GM18505 (cell line): ENCODE data around the gene GRIP2.

ENCODE experiments used
- ATAC-seq: cut with Tn5 transposase; IDR thresholded peaks from one replicate; pipeline ENCODE4 v1.9.1; 2021; ENCODE audit not compliant: unreplicated experiment
- POLR2A ChIP-seq: IDR thresholded peaks from 4 replicates; pipeline ENCODE4 v1.6.1; 2011; ENCODE audit warnings: borderline replicate concordance; ENCODE audit not compliant: insufficient read depth, insufficient read length; ENCODE audit errors: extremely low read depth

Gene GRIP2

DNA sequence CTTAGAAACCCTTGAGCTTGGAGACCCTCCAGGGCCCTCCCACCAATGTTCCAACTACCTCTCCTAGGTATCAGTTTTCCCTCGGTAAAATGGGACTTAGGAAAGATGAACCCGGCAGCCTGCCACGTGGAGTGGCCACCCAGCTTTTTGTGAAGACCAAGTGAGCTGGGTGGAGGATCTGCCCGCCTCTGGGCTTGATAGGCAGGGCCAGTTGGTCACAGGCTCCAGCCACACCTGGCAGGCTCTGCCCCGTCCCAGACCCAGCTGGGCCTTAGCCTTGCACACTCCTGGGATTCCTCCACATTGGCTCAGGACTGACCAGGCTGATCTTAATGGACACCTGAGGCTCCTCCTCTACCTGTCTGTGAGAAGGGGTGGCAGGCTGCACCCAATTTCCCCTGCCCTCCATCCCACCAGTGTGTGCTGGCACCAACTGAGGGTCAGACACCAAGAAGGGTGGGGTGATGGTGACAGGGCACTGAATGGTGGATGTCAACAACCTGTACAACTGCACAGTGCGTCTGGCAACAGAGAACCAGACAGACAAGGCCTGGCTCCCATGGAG, 761 bp upstream of the GRIP2 start:
- ATAC-seq = no peak
- no peak for TF ChIP-seq POLR2A

DNA sequence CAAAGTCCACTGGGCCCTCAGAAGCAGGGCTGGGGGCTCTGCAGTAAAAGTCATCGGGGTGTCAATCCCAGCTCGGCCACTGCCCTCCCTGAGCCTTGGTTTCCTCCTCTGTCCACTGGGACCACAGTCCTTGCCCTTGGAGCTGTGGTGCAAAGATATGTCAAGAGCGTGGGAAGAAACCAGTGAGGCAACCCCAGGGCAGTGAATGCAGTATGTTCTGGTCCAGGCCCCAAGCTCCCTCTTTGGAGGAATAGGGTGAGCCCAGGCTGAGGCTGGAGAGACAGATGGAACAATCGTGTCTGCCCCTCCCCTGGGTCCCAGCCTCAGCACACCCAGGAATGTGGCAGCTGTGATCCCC, 779 bp downstream of the GRIP2 start:
- no peak for ATAC-seq
- TF ChIP-seq POLR2A = no peak

DNA sequence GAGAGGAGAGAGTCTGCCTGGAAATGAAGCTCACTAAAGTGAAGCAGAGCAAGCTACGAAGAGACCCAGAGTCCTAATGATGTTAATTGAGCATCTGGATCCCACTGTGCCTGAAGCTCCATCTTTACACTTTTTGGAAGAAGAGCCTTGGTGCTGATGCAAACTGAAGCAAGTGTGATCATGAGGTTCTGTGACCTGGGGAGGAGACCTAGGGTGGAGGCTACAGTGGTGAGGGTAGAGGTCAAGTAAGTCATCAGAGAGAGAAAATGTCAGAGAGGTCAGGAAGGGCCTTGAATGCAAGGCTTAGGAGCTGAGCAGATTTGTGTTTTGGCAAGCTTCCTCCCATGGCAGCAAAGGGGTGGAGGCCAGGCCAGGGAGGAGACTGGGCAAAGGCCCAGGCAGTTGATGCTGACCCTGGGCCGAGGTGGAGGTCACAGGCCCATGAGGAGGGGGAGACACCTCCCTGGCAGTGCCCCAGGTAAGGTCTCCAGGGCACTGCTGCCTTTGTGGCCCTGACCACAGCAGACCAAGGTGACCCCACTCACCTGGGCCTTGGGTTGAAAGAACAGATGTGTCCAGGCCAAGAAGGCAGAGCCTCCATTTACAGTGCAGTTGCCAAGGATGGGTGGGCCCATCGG, 1.6 kb downstream of the GRIP2 start:
- ATAC-seq = no peak
- no peak for TF ChIP-seq POLR2A

DNA sequence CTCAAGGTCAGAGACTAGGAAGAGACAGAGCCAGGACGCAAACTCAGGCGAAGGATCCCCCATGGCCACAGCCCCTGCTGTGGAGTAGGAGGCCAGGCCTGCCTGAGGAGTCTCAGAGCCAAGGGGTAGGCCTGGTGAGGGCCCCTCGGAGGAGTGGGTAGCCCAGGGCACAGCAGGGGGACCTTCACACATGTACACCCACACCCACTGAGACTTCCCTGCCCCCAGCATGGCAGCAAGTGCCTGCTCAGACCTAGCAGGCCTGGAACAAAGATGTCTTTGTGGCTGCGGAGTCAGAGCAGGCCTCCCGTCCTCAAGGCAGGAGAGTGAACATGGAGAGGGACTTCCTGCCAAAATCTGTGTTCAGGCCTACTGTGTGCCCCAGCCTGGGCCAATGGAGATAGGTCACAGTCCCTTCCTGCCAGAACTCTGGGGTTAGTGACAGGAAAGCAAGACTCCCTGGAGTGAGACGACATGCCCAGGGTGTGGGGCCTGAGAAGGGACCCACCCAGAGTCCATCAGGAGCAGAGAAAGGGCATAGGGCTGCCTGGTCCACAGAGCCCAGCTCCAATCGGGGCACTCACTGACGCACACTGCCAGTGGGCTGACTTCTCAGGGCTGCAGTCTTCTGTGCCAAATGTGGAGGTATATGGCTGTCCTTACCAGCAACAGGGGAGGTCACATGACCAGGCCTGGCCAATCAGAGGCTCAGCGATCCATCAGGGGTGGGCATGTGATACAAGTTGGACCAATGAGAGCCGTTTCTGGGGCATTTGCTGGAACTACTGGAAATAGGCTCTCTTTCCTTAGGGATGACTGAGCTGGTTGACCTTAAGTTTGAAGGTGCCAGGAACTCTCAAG, 2.3 kb downstream of the GRIP2 start:
- TF ChIP-seq POLR2A = no peak
- ATAC-seq = no peak

DNA sequence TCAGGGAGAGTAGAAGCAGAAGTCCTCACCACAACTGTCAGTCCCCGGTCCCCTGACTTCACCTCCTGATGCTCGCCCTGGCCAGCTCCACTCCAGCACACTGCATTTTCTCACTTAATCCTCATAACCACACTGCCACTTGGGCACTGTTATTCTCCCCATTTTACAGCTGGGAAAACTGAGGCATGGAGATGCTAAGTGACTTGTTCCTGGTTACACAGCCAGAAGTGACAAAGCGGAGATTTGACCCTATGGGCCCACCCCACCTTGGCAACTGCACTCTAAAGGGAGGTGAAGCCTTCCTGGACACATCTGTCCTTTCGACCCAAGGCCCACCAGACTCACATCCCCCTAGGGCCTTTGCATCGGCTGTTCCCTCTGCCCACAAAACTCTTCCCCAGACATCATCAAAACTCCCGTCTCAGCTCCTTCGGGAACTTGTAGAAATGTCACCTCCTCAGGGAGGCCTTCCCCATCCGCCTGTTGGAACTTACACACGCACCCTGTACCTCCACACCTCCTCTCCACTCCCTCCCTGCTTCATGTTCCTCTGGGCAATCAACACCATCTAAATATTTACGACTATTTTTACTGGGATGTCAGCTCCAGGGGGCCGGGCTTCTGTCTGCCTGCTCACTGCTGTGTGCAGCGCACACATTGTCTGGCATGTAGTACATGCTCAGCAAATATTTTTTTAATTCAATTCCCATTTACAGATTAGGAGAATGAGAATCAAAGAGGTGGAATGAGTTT, 3.1 kb downstream of the GRIP2 start:
- TF ChIP-seq POLR2A = no peak
- no peak for ATAC-seq

DNA sequence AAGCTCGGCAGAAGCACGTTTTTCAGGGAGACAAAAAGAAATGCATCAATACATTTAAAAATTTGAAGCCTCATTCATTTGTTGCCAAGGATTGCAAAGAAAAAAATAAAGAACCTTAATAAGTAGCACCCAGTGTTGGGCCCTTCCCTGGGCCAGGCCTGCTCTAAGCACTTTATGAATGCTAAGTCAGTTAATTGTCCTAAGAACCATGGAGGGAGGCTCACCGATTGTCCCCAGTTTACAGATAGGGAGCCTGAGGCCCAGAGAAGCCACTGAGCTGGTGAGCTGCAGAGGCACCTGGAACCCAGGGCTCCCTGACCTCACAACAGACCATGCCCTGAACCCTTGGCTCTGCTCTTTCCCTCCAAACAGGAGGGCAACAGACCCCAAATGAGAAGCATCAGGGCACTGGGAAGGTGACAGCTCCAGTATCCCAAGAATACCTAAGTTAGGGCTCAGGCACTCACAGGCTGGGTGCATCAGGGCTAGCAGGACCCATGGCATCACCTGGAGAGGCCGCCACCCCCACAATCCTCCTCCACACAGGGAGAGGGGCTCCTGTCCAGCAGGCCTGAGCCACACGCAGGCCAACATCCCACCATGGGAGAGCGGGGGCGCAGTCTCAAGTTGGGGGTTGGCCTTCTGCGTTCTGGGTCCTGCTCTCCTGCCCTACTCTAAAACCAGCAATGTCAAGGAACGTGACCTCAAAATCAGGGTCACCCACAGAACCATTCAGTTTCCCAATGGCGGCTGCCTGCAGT, 3.9 kb downstream of the GRIP2 start:
- no peak for TF ChIP-seq POLR2A
- no peak for ATAC-seq

DNA sequence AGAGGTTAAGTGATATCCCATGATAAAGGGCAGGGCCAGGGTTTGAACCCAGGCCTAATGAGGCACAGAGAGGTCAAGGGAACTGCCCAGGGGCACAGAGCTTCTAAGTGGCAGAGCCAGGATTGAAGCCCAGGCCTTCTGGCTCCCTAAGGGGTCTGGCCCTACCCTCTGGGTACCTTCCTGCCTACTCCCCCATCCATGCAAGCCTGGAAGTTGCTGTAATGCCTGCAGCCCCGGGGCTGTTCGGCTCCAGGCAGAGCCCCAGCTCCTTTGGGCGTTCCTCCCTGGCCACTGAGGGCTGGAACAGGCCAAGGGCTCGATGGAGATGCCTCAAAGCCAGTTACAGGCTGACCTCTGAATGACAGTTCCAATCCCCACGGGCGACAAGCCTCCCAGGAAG, 4.5 kb downstream of the GRIP2 start:
- no peak for TF ChIP-seq POLR2A
- no peak for ATAC-seq

DNA sequence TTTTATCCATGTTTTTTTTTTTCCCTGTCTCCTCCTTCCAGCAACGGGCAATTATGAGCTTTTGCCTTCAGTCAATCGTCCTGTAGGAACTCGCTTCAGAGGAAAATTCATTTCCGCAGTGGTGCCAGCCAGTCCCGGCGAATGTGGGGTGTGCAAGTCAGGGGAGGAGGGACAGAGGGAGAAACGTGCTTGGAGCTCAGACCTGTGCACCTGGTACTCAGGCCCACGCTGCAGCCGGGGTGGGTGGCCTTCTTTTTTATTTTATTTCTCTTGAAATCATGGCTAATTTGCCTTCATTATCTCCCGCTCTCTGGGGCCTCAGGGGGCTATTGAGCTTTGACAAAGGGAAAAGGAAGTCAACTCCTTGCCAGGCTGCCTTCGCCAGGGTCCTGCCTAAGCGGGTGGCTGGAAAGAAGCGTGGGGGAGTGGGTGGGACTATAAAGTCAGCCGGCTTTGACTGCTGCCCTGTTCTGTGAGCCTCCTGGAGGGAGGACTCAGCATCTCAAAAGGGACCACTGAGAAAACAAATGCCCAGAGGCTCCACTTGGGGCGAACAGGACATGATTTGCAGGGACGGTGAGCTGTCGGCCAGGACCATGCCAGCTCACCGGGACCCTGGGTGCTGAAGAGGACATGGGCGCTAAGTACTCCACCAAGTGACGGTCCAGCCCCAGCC, 5.5 kb downstream of the GRIP2 start:
- TF ChIP-seq POLR2A = no peak
- ATAC-seq = no peak

DNA sequence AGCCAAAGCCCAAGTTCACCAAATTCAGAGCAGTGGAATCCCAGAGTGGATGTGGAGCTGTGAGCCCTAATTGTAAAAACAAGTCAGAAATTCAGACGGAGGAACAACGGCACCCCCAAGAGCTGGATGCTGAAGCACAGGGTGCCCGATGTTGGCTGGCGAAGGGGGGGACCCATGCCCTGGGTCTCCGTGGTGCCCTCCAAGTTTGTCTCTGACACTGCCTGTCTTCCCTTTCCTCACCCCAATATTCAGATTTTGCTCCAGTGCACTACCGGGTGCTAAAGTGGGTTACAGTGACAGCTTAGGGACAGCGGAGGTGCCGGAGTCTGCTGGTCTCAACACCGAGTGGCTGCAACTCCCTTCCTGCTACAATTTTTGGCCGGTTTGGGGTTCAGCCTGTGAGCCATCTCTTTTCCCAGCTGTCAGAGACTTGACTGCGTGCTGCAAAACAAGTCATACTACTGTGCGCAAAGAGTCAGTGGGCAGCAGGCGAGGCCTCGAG, 6.6 kb downstream of the GRIP2 start:
- no peak for TF ChIP-seq POLR2A
- no peak for ATAC-seq

DNA sequence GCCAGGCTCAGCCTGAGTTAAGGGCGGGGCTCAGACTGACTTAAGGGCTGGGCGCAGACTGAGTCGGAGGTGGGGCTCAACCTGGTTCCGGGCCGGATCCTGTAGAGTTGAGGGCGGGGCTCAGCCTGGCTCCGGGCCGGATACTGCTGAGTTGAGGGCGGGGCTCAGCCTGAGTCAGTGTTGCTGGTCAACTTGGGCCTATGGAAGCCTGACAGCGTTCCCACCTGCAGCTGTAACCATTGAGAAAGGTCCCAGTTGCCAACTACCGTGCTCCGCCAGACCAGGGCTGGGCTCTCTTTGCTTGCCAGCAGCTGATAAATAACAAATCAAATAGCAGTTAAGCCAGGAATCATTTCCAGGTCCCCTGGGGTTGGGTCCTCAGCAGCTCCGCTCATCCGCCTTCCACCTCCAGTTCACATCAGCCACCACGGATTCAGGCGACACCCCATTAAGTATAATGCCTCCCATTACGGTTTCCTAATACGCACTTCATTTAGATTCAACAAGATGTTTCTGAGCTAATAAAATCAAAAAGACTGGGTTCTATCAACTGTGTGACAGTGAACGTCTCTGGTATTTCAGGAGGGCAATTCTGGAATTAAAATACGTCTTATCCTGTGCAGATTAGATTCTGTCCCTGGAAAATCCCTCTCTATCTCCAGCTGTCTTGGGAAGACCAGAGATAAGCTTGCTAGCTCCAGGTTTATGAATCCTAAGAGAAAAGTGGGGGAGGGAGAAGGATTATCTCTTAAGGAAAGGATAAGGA, 7.3 kb downstream of the GRIP2 start:
- no peak for TF ChIP-seq POLR2A
- ATAC-seq = no peak

DNA sequence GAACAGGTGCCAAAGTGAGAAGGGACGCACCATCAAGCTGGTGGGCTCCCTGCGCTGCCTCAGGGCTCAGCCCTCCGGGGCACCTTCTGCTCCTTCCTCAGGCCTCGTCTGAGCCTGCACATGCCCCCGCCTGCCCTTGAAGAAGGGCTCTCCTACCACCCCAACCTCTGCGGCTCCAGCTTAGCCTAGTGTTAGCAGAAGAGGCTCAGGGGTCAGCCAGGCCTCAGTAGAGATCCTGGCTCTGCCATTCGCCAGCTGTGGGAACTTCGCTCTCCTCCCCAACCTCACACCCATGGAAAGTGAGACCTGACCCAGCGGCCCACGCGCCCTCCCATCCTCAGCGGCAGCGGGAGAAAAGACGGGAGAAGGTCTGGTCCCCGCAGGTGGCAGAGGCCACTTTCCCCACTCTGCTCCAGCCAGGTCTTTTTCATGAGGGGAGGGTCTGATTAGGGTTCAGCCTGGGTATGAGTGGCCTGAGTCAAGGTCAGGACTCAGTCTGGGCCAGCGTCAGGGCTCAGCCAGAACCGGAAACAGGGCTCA, 8.2 kb downstream of the GRIP2 start:
- no peak for ATAC-seq
- TF ChIP-seq POLR2A = no peak

DNA sequence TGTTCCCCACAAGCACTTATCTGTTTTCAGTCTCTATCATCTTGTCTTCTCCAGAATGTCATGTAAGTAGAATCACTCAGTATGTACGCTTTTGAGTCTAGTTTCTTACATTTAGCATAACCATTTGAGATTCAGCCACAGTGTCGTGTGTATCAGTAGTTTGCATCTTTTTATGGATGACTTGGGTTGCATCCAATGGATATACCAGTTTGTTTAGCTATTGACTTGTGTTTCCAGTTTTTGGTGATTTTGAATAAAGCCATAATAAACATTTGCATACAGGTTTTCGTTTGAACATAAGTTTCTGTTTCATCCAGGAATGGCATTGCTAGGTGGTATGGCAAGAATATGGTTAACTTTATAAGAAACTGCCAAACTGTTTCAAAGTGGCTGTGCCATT, 12.1 kb downstream of the GRIP2 start:
- TF ChIP-seq POLR2A = no peak
- no peak for ATAC-seq
